Gastrocnemius medialis (tissue), 4 donors: ENCODE measurements around the gene MAML1.

Experiments used
- POLR2A ChIP-seq, 2 donors: fragments of 450-650 bp; IDR thresholded peaks; one replicate each; pipeline ENCODE4 v1.6.1; 2017; ENCODE audit warnings: antibody characterized with exemption in 2 of 2, mild to moderate bottlenecking in 2 of 2, moderate library complexity in 2 of 2
- TF ChIP-seq, protein P1 (sequence below), 5 experiments: fragments of 450-650 bp in 3 of 5; fragments of 200-600 bp in 2 of 5; sonication (generic) in 2 of 5; IDR thresholded peaks in 4 of 5; conservative IDR thresholded peaks in 1 of 5; 1 replicate in 4 of 5; 2 replicates in 1 of 5; pipeline ENCODE4 v1.5.1; 2016 to 2019; ENCODE audit warnings: antibody characterized with exemption in 5 of 5, mild to moderate bottlenecking in 3 of 5, moderate library complexity in 3 of 5

DNA sequence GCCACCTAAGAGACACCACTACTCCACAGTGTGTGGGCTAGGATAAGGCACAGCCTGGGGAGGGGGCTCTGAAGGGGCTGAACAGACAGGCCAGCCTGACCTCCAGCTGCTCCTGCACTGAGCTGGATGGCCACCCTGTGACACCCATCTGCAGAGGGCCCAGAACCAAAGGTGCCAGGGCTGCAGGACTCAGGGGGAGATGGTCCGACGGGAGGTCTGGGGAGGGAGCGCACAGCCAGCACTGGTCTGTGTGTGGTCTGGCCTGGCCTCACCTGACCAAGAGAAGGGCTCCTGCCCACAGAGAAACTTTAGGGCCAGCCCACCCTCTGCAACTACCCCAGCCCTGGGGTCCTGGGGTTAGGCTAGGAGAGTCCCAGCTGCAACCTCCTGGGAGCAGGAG, 62.0 kb downstream of the MAML1 start:
- TF ChIP-seq, protein P1, sequence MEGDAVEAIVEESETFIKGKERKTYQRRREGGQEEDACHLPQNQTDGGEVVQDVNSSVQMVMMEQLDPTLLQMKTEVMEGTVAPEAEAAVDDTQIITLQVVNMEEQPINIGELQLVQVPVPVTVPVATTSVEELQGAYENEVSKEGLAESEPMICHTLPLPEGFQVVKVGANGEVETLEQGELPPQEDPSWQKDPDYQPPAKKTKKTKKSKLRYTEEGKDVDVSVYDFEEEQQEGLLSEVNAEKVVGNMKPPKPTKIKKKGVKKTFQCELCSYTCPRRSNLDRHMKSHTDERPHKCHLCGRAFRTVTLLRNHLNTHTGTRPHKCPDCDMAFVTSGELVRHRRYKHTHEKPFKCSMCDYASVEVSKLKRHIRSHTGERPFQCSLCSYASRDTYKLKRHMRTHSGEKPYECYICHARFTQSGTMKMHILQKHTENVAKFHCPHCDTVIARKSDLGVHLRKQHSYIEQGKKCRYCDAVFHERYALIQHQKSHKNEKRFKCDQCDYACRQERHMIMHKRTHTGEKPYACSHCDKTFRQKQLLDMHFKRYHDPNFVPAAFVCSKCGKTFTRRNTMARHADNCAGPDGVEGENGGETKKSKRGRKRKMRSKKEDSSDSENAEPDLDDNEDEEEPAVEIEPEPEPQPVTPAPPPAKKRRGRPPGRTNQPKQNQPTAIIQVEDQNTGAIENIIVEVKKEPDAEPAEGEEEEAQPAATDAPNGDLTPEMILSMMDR (IDR thresholded peaks at IDR 0.05 in 4 of 5, conservative IDR thresholded peaks at IDR 0.05 in 1 of 5), result no peak
- TF ChIP-seq POLR2A (IDR thresholded peaks at IDR 0.05), result no peak
